ENCODE results near the gene MAP2K3.
A peak's percentile ranks its signal among the peaks of the same experiment; 100 is the strongest.

The MAP2K3 gene

DNA sequence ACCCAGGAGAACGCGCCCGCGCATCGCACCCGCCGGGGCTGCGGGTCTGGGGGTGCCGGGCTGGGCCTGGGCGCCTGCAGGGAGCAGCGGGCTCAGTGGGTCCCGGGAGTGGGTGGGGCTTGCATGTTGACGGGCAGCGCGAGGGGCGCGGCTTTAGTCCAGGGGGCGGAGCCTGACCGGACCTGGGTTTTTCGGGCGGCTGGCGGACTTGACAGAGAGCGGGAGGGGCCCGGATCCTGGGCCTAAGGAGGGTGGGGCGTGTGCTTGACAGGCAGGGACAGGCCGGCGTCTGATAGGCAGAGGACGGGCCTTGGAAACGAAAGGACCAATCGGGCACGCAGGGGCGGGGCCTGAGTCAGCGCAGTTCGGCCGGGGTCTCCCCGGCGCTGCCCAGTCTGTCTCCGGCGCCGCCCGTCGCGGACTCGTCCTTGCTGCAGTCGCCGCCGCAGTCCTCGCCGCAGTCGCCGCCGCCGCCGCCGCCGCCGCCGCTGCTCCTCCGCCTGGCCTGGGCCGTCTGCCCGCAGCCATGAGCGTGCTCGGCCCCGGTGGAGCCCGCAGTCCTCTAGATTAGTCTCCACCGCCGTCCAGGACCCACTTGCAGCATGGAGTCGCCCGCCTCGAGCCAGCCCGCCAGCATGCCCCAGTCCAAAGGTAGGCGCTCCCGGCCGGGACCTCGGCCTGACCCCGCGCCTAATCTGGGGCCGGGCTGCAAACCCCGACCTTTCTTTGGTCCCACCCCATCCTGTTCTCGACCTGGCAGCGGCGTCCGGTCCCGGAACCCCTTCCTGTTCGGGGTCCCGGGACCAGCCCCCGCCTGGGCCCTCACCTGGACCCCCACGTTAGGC, at the start of gene MAP2K3:
TSS of gene MAP2K3 (plus strand) at position 393 of the 845 bp plus-strand sequence. CDS start at position 603, 210 bp downstream.
- peak; percentile 92 for DNase-seq

DNA sequence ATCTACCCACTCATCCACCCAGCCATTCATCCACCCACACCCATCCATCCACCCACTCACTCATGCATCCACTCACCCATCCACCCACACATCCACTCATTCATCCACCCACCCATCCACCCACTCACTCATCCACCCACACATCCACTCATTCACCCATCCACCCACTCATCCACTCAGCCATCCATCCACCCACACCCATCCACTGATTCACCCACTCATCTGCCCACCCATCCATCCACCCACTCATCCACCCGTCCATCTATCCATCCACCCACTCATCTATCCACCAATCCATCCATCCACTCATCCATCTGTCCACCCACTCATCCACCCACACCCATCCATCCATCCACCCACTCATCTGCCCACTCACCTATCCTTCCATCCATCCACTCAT, 48.6 kb upstream of the MAP2K3 start:
- no peak for DNase-seq

DNA sequence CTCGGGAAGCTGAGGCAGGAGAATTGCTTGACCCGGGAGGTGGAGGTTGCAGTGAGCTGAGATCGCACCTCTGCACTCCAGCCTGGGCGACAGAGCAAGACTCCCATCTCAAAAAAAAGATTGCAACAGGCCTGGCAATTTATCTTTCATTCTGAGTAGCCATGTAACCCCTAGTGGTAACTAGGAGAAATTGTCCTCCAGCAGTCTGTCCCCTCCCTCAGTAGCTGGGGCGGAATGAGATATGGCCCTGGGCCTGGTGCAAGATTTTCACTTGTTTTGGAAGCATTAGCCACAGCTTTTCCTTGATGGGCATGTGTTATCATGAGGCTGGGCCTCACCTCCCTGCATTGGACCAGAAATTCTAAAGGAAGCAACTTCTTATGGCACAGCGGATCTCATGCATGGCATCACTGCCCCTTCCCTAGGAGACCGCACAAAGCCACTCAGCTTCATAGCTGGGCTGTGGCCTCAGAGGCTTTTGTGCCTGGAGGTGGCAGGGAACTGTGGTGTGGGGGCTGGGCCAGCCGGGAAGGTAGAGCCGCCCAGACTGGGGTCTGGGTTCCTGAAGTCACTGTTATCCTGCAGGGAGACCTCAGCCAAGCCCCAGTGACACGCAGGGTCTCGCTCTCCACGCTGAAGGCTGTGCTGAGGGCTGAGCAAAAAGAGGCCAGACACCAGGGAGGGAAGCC, 44.7 kb upstream of the MAP2K3 start:
- no peak for DNase-seq

DNA sequence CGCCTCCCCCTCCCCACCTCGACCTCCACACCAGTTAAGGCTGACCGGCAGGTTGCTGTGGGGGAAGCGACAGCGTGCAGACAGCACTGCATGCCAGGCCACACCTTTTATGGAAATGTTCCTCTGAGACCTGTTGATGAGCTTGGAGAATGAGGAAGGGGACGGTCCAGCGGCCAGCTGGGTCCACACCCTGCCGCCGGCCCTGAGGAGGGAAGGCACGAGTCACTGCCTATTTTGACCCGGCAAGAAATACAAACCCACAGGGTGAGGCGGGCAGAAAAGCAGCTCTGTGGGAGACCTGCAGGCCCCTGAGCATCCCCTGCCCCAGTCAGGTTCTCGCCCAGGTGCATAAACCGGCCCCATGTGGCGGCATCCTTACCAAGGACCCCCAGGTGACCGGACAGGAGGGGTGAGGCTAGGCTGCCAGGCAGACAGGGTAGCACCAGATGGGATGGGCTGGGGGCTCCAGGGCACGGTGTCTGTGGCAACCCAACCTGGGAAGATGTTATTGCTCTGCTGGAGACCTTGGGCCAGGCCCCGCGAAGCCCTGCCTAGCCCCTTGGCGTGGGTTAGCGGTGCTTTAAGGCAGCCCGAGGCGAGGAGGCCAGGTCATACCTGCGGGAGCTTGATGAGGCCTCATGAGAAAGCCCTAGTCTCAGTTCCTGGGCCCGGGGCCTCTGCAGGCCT, 44.0 kb upstream of the MAP2K3 start:
- no peak for DNase-seq

DNA sequence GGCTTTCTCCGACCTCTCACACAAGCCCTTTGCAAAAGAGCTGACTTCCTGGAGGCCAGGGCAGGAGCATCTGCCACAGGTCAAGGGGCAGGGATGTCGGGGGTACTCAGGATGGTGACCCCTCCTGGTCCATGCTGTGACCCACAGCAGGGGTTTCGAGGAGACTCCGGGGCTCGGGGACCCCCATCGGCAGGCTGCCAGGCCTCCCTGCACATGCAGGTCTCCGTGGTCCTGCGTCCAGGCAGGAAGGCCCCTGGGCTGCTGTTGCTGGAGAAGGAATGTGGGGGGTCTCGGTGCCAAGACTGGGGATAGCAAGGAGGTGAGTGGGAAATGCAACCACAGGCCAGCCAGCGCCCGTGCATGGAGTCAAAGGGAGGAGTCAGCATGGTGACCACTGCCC, 42.9 kb upstream of the MAP2K3 start:
- DNase-seq, result no peak

DNA sequence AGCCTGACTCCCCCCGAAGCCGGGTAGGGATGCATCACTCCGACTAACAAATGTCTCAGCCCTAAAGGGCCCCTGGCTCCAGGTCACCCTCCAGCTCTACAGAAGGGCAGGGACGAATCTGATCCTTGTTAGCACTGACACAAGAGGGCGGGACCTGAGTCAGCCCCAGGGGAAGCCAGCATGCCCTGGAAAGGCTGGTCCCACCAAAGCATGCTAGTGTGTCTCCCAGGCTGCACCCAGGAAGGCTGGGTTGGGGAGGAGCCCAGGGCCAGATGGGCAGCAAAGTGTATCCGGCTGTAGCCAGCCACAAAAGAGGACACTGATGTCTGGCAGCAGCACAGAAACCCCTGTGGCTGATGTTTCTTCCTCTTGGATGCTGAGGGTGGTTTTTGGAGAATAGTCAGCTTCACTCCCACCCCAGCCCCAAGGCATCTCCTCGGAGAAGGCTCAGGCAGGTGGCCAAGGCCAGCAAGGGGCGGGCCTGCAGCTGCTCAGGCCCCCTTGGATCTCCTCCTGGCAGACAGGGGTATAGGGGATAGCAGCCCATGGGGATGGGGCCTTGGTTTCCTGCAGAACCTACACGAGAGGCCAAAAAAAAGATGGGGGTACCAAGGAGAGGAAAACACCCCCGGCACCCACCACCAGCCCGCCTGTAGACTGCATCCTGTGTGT, 42.3 kb upstream of the MAP2K3 start:
- no peak for DNase-seq

DNA sequence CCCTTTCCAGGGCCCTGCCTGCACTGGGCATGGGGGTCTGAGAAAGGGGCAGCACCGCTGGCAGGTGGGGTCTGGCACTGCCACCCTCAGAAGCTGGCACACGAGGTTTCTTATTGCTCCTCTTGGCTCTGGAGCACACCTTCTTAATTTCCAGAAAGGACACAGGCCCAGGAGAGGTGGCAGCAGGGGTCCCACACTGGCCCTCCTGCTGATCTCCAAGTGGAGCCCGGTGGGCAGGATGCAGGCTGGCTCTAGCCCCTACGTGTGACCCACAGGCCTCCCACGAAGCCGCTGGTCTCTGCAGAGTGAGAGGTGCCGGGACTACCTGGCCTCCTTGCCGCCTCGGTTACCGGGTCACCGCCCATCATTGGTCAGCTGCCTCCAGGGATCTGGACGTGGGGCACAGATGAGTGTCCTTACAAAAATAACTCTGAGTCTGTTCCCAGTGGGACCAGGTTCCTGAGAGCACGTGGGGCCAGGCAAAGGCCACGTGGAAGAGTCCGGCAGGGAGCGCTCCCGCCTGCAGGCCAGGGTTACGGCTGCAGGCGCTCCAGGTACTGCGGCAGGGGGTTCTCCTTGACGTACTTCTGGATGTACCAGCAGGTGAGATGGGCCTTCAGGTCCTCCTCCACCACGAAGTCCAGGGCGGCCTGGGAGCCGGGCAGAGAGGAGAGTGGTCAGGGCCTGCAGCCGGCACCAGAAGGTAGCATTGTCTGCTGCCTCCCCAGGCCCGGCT, 41.6 kb upstream of the MAP2K3 start:
- no peak for DNase-seq

DNA sequence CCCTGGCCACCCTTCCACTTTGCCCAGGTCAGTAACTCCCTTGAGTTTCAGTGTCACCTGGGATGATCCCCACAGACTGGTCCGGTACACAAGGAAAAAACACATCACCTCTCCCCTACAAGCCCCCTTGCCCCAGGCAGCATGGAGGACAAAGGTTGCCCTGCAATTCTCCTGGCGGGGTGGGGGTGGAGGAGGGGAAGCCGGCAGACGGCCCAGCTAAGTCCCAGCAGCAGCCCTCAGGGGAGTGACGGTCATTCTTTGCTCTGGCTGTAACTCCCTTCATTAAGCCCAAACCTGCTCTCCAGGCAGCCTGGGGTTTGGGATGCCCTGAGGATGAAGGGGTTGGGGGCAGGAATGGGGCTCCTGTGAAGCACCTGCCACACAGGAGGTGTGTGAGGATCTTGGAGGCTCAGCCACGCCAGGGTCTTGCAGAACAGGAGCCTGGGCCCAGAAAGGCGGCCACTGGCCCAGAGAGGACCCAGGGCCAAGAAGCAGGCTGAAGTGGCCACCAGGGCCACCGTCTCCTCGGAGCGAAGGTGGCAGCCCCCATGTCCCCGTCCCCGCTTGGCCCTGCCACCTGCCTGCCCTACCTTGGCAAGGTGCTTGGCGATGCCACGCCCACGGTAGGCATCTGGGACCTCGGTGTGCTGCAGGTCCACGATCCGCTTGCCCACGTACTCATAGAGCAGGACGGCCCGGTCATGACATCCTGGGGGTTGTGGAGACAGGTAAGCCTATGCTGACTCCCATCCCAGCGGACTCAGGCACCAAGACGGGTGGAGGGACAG, 40.8 kb upstream of the MAP2K3 start:
- DNase-seq, result no peak

DNA sequence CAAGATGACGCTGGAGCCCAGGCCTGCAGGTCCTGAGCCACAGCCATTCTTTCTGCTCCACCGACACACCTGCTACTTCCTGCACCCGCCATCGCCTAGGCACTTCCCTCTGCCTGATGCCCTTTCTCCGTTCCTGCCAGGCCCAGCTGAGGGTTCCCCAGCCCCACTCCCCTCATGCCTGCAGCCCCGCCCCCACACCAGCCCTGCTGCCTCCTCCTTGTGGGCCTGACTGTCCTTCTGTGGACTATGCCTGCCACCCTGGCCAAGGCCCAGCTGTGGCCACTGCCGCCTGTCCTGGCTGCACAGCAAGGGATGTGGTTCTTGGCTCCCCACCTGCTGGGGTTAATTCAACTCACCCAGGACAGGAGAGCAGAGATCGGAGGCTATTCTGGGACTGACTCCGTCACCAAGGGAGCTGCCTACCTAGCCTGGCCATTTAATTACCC, 38.8 kb upstream of the MAP2K3 start:
- no peak for DNase-seq

DNA sequence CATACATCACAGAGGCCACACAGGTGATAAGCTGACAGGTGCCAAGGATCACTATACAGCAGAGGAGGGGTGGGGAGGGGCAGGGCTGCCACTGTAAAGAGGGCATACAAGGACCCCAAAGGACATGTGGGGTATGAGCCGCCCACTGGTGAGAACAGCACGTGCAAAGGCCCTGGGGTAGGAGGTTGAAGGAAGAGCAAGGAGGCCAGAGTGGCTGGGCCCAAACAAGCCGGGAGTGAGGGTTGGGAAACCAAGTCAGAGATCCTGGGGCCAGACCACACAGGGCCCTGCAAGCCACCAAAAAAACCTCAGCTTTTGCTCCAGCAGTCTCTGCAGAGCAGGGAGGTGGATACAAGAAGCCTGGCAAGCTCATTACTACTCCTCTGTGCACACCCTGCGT, 37.8 kb upstream of the MAP2K3 start:
- no peak for DNase-seq

DNA sequence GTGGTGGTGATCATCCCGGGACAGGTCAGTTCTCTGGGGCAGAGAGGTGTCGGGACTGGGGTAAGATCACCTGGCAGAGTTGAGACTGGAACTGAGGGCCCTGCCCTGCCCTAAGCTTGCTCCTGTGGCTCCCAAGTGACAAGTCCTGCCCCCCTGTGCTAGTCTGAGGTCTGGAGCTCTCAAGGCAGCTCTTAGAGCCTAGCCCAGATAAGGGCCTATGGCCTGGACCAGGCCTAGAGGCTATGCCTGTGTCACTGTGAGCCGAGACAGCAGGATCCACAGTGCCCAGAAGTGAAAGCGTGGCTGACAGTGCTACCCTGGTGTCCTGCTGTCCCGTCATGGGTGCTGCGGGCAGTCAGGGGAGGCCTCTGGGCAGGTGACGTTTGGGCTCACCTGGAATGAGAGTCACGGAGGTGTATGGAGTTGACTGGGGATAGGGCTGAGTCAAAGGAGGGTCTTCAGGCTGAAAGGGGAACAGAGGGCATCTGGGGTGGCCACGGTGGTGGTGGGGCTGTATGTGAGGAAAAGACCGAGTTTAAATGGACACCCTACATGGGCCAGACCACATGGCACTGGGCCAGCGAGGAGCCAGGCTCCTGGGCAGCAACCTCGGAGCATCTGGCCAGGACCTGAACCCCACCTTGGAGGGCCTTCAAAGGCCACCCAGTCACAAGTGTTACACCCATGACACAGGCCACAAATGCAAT, 36.8 kb upstream of the MAP2K3 start:
- DNase-seq, result no peak

DNA sequence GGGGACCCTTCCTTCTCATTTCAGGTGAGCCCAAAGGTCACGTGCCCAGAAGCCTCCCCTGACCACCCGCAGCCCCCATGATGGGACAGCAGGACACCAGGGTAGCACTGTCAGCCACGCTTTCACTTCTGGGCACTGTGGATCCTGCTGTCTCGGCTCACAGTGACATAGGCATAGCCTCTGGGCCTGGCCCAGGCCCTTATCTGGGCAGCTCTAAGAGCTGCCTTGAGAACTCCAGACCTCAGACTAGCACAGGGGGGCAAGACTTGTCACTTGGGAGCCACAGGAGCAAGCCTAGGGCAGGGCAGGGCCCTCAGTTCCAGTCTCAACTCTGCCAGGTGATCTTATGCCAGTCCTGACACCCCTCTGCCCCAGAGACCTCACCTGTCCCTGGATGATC, 36.0 kb upstream of the MAP2K3 start:
- no peak for DNase-seq

DNA sequence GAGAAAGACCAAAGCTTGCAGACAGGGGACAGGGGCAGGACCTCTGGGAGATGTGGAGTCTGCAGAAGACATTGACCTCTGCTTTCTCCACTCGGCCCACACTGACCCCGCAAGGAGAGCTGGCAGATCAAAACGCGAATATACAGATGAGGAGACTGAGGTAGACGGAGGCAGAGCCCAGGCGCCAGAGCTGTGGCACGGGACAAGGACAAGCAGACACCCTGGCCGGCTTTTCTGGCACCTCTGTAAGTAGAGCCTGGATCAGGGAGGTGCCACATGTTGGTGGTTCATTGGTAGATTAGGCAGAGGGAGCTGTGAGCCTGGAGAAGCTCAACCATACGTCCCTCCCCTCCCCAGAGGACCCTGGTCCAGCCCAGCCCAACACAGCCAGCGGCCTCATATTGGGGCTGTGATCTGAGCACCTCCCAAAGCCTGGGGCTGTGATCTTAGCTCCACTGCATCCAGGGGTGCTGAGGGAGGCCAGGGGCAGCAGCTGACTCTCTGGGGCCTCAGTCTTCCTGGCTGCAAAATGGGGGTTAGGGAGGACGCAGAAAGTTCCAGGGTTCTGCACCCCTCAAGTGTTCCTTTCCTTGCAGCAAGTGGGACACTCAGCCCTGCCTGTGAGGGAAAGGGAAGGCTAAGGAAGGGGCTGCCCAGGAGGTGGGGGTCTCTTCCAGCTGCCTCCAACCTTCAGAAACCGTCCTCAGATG, 35.3 kb upstream of the MAP2K3 start:
- DNase-seq, result no peak

DNA sequence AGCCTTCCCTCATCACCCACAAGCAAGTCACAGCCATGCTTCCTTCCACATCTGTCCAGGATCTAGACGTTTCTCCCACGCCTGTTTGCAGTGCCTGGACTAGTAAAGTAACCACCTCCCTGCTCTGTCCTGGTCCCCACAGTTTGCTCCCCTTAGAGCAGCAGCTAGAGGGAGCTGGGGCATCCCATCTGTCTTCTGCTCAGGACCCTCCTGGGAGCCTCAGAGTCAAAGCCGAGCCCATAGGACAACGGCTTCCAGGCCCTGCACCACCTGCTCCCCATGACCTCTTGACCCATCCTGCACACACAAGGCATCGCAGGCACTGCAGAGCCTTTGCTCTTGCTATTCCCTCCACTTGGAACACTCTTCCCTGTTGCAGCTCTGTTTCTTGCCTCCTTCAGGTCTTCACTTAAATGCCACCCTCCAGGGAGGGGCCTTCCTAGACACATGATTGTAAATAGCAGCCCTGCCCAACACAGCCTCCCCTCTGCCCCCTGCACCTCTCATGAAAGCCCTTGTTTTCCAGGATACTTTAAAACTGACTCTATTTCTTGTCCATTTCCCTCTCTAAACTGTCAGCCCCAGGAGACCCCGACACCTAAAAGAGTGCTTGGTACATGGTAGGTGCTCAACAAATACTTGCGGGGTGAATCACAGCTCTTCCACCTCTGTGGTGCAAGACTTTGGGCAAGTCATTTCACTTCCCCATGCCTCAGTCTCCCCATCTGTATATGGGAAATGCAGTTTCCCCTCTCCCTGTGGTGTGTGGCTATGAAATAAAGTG, 34.4 kb upstream of the MAP2K3 start:
- DNase-seq, result no peak

DNA sequence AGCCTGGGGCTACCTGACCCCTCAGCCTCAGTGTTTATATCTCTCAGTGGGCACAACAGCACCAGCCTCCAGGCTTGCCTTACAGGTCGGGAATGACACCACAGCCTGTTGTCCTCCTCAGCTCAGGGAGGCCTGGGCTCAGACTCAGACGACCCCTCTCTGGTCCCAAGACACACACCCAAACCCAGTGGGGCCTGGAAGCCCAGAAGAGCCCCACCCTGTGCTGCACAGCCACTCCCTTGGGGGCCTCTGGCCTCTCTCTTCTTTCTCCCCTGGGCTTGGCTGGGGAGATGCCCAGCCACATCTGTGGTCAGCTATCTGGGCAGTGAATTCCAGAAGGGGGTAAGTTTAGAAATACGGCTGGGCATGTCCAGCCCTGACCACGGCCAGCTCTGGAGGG, 33.7 kb upstream of the MAP2K3 start:
- DNase-seq, result no peak

DNA sequence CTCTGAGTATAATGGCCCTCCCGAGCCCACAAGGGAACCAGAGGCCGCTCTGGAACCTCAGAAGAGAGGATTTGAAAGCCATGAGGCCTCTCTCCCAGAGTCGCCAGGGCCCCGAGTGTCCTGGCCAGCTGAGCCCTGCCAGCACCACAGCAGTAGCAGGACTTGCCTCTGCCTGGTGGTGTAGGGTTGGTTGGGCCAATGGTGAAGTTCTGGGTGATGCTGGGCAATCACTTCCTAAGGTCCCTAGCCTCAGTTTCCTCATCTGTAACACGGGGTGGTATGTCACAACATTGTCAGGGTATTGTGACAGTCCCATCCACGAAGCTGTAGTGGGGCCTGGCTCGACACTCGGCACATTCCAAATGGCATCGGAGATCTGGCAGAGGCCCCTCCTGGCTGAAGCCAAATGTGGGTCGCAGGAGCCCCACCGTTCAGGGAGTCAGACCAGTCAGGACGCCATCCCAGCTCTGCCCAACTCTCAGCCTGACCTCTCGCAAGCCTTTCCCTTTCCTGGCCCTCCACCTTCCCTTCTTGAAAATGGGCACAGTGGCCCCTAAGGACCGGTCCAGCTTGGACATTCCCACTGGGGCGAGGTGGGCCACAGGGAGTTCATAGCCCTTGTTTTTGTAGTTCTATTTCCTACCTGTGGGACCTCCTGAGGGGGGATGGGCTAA, 33.0 kb upstream of the MAP2K3 start:
- DNase-seq, result no peak

DNA sequence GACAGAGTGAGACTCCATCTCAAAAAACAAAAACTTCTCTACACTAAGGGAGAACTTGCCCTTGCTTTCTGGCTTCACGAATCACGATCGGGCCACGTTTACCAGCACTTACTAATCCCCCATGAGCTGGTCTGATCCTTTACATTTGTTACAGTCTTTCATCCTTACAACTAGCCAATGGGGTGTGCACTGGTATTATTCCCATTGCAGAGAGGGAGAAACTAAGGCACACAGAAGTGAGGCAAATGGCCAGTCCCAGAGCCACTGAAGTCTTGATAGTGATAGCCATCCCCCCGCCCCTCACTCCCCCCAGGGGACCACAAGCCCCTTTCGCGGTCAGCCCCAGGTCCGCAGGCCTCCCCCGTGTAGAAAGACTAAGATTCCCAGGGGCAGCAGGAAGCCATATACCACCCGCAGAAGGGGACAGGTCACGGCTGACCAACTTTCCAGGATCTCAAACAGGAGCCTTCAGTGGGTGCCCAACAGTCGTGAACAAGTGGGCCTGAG, 32.2 kb upstream of the MAP2K3 start:
- no peak for DNase-seq

DNA sequence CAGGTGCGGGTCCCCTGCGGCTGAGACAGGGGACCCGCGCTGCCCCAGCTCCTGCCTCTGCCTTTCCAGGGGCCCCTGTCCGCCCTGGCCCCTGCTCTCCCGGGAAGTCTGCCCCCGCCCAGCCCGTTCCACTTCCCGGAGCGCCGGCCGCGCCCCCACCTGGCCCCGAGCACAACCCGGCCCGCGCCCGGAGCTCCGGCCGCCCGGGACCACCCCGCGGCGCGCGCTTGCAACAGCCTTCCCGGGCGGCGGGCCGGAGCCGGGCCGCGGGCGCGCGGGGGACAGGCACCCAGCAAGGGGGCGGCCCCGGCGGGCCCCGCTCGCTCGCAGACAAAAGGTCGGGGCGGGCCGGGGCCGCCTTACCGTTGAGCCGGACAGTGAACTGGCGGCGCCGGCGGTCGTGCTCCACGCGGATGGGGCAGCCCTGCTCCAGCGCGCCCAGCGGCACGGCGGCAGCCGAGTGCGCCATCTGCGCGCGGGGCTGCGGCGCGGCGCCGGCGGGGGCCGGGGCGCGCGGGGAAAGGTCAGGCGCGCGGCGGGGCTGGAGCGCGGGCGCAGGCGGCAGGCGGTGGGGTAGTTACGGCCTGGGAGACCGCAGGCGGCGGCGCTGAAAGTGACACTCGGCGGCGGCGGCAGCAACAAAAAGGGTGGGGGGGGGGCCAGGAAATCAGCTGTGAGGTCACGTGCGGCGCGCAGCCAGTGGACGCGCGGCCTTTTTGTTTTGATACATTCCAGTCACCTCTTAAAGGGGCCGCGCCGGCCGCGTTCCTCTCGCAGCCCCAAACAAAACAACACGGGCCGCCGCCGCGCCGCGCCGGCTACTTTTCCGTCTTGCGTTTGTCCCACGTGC, 31.5 kb upstream of the MAP2K3 start, which contains the start of gene NATD1:
TSS of gene NATD1 (minus strand) at position 615 of the 850 bp plus-strand sequence. CDS start at position 469, 146 bp downstream.
- peak; percentile 63 for DNase-seq

All from NCI-H1048 (cell line).